GM19025 (cell line): ENCODE data around the gene ZNF140.

Experiments used
- ATAC-seq: cut with Tn5 transposase; IDR thresholded peaks from one replicate; pipeline ENCODE4 v1.9.1; 2021; ENCODE audit warnings: mild to moderate bottlenecking, low read depth, moderate library complexity; ENCODE audit not compliant: unreplicated experiment

ZNF140 gene

GRCh38 chr12:133130038-133130807 lies 49.5 kb downstream of the ZNF140 start, which contains the start of the genes ZNF10 and ZNF891:
Gene ZNF10, plus strand, starts transcription at chr12:133130627. Its CDS starts 13,866 bp downstream, at chr12:133144493.
Gene ZNF891, minus strand, starts transcription at chr12:133130274. Its CDS starts 8,356 bp downstream, at chr12:133121918.
- ATAC-seq: peak; percentile 89

- ATAC-seq: no peak
These were observed 50.0 kb downstream of the ZNF140 start for GRCh38 chr12:133130808-133131128.

DNA sequence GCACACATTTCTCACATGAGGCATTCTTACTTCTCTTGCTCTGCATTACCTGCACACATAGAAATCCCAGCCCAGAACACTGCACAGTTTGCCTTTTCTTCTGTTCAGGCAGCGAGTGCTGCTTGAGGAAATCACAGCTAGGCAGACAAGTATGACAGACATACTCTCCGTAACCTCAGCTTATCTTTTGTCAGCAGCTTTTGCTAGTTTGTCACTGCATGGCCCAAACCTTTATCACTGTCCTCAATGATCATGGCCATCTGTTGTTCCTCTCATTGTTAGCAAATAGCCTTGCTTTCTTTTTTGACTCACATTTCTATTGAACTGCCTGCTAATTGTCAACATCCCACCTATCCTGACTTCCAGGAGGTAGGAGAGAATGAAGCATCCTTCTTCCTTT lies 55.0 kb downstream of the ZNF140 start:
- ATAC-seq: no peak

- ATAC-seq: no peak
These were observed 65.3 kb downstream of the ZNF140 start for GRCh38 chr12:133145981-133146380.

GRCh38 chr12:133156125-133156690 lies 75.5 kb downstream of the ZNF140 start:
- no peak for ATAC-seq
